Ramos (cell line): ENCODE data around the gene PRKN.

ENCODE experiments used
- in situ Hi-C: fragments of 300-500 bp; cut with MboI; formaldehyde crosslinking; loops from one replicate; pipeline ENCODE4 v1.14.3; 2022; ENCODE audit warnings: low sequenced_read_pairs; ENCODE audit not compliant: unreplicated experiment

Gene PRKN

DNA sequence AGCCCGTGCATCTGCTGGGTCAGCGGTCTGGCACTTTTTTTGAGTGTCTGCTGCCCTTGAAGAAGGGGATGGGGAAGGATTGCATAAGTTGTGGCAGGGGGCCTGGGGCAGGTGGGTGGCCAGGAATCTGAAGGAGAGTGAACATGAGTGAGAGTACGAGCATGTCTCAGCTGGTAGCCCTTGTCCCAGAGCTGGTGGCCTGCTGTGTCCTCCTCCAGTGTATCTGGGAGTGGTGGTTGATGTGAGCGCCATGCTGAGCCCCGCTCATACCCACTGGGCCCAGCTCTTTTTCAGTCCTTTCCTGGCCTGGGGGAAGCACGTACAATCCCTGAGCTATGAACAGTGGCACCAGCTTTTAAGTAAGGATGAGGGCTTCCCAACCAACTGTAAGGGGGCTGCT lies 1317.5 kb downstream of the PRKN start:
- in situ Hi-C loops: no loop called here

GRCh38 chr6:161409353-161409752 lies 1318.2 kb downstream of the PRKN start:
- in situ Hi-C loops: no loop called here

DNA sequence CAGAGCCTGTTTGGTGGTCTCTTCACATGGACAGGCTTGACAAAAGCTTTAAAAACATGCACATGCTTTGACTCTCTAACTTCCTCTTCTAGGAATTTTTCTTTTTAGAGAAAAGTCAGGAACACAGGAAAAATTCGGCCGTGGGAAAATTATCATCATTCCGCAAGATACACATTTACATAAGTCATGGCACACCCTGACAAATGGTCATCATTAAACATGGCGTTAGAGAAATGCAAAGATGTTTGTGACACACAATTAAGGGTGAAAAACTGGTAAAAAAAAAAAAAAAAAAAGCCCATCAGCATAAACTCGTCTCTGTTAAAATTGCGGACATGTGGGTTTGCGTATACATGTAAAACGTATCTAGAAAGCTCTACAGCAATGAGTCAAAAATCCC lies 1319.5 kb downstream of the PRKN start:
- in situ Hi-C loops: no loop called here

DNA sequence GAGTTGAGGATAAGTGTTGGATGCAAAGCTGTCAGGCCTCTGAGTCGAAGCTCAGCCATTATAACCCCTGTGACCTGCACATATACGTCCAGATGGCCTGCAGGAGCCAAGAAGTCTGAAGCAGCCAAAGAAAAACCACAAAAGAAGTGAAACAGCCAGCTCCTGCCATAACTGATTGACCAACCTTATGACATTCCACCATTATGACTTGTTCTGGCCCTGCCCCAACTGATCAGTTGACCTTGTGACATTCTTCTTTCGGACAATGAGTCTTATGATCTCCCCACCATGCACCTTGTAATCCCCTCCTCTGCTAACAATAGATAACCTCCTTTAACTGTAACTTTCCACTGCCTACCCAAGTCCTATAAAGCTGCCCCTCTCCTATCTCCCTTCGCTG lies 1320.0 kb downstream of the PRKN start:
- in situ Hi-C loops: no loop called here

- in situ Hi-C loops: no loop called here
These were observed 1320.5 kb downstream of the PRKN start for GRCh38 chr6:161407115-161407514.

DNA sequence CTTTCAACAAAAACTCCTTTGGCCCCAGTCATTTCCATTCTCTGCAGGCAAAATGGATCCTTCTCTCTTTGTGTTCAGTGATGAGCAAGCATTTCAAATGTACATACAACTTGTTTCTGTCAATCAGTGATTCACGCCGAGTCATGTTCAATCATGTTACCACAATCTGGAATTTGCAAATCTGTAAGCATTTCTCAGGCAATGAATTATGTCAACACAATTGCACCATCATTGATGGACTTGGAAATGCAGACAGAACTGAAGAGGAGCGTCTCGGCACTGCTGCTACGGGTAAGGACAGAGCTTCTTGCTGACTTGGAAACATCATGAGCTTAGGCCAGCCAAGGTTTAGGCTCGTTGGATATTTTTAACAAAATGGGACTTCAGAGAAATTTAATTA lies 1320.9 kb downstream of the PRKN start:
- in situ Hi-C loops: no loop called here

DNA sequence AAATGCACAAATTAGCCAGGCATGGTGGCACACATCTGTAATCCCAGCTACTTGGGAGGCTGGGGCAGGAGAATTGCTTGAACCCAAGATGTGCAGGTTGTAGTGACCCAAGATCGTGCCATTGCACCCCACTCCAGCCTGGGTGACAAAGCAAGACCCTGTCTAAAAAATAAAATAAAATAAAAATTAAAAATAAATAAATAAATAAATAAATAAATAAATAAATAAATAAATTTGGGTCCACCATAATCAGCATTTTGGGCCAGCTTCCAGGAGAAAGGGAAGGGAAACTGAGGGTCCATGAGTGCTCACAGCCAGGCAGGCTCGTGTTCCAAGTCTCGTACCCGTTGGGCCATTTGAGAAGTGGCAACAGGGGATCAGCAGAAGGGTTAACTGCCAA lies 1322.1 kb downstream of the PRKN start:
- in situ Hi-C loops: no loop called here

DNA sequence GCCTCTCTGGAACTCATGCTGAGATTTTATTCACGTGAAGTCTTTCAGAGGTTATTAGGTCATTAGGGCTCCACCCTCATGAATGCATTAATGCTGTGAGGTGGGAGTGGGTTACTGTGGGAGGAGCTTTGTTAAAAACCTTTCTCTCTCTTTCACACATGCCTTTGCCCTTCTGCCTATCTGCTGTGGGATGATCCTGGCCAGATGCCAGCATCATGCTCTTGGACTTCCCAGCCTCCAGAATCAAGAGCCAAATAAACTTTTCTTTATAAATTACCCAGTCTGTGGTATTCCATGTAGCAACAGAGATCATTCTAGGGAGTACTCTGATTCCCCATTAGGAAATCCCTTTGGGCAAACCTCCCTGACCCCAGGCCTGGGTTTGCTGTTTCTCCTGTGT lies 1323.8 kb downstream of the PRKN start:
- in situ Hi-C loops: no loop called here

DNA sequence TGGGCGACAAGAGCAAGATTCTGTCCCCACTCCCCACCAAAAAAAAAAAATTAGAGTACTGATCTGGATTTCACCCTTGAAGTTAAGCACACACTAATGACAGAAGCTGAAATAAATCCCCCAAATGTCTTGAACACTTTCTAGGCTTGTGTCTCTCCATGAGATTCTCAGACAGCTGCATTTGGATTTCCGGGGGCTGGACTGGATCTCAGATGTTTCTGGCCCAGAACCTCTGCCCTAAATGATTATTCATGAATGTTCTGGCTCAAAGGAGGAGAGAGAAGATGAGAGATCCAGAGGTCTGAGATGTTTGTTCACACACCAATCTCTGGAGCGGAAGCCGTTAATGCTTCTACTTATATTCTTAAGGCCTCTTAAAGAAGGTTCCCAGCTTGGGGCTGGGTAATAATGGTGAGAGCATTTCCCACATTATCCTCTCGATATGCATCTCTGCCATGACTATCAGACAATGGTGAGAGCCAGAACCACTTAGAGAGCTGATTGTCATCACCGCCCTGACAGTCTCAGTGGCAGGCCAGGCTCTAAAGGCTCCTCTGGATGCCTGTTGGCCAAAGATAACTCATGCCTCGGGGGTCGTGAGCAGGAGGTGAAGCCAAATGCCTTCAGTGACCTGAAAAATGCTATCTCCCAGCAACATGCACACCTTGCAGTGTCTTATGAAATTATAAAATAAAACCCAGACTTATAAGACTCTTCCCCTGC lies 1325.8 kb downstream of the PRKN start:
- in situ Hi-C loops: no loop called here

DNA sequence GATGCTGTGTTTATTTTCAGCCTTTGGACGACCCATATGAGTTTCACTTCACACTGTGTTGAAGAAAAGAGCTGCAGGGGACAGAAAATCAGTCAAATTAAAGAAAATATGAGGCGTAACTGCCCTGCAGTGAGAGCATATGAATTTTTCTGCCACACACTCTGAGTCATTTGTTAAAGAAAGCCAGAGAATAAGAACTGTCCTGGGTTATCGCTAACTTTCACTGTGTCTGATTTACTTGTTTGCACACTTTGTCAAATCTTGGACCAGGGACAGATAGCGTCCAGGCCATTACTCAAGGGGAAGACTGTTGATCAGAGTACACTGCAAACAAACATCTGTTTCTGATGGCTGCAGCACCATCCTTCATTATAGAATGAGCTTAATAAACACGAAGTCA lies 1326.9 kb downstream of the PRKN start:
- in situ Hi-C loops: no loop called here

- in situ Hi-C loops: no loop called here
These were observed 1331.0 kb downstream of the PRKN start for GRCh38 chr6:161396539-161396938.

- in situ Hi-C loops: no loop called here
These were observed 1331.8 kb downstream of the PRKN start for GRCh38 chr6:161395716-161396231.

DNA sequence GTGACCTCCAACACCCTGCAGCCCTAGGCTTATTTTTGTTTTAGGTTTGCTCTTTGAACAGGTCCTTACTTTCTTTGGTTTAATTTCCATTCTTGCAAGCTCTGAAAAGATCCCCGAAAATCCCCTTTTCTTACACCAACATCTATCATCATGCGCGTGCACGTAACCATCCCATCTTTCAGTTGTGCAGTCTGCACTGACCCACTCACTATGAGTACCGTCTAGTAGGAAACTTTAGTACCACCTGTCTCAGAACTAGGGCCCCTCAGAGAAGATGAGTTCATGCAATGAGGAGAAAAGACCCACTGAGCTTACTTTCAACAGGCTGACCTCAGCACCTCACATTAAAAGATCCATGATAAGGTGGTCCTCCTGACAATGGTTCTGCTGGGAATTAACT lies 1333.1 kb downstream of the PRKN start:
- in situ Hi-C loops: no loop called here

DNA sequence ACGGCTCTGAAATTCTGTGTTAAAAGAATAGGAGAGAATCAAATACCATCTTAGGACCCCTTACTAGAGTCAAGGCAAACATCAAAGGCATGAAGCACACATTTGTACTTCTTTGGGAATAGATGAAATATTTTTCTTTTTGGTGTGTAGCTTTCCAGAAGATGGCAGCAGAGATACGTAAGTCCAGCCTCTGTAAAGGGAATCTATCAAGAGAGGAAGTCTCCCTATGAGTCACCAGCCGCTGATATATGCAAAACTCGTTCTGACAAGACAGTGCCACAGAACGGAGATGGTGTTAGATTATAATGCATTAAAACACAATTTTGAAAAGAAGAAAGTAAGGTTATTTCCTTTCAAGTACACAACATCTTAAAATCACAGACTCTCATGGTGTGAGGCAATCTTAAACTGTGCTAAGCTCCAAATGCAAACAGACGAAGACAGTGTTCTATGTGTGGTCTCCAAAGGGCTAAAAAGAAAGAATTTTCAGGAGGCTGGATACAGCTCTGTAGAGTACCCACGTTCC lies 1333.7 kb downstream of the PRKN start:
- in situ Hi-C loops: no loop called here

- in situ Hi-C loops: no loop called here
These were observed 1334.3 kb downstream of the PRKN start for GRCh38 chr6:161393292-161393691.

GRCh38 chr6:161389756-161390155 lies 1337.8 kb downstream of the PRKN start:
- in situ Hi-C loops: no loop called here

DNA sequence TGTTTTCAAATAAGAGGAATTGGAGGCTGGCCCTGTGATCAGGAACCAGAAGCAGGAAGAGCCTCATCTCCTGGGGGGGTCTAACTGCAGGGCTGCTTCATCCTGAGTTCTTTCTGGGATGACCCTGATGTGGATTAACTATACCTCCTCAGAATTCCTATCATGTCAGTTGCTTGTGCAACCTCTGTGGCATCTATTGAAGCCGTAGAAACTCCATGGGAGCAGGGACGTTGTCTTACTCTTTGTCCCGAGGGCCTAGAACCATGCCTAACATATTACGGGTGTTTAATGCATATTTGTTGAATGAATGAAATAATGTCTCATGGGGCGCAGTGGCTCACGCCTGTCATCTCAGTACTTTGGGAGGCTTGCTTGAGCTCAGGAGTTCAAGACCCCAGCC lies 1343.6 kb downstream of the PRKN start:
- in situ Hi-C loops: no loop called here

GRCh38 chr6:161379834-161380582 lies 1347.6 kb downstream of the PRKN start:
- in situ Hi-C loops: loop anchor here (10.0 kb wide), 2 partner anchors 445 to 645 kb away; no protein-coding TSS in a partner anchor

- in situ Hi-C loops: loop anchor here (10.0 kb wide), 2 partner anchors 443 to 643 kb away; no protein-coding TSS in a partner anchor
These were observed 1349.5 kb downstream of the PRKN start for GRCh38 chr6:161378115-161378514.

GRCh38 chr6:161377116-161377515 lies 1350.5 kb downstream of the PRKN start:
- in situ Hi-C loops: loop anchor here (10.0 kb wide), 2 partner anchors 442 to 642 kb away; no protein-coding TSS in a partner anchor

GRCh38 chr6:161376367-161376766 lies 1351.2 kb downstream of the PRKN start:
- in situ Hi-C loops: loop anchor here (10.0 kb wide), 2 partner anchors 442 to 642 kb away; no protein-coding TSS in a partner anchor
